AG04450 (cell line): ENCODE results near the gene SEMA4A. TPM values are rescaled to one million over a fixed set of nuclear protein-coding genes. Genes with fewer than 3 reads are reported as not detected.
"Not testable (repeated sequence)": the region's sequence is repeated elsewhere in the genome, so short reads cannot be mapped to it uniquely, and the experiment has no call there.

Source experiments
- CTCF ChIA-PET: fragments of 300-600, 350-600 bp; formaldehyde crosslinking; extraction: SDS; loops from one replicate; lab custom pipeline; 2022; ENCODE audit warnings: antibody characterized with exemption, inconsistent platforms; lab: Charles Lee
- POLR2A ChIA-PET: fragments of 350-600 bp; formaldehyde crosslinking; extraction: SDS; loops from one replicate; lab custom pipeline; 2021; ENCODE audit warnings: antibody characterized with exemption, inconsistent platforms; lab: Yijun Ruan, JAX
- DNase-seq: peaks from one replicate; pipeline ENCODE4 v3.0.0-alpha.2; 2011; ENCODE audit warnings: low read depth, low spot score
- H3K27ac ChIP-seq: one replicate; pipeline ENCODE4 v1.5.1; 2012; ENCODE audit warnings: low read depth, low read length, control low read depth
- H3K27me3 ChIP-seq: one replicate; pipeline ENCODE4 v1.6.0; 2012; ENCODE audit warnings: low read length; ENCODE audit not compliant: control insufficient read depth, insufficient read depth
- H3K4me3 ChIP-seq: 2 replicates; pipeline ENCODE4 v1.5.1; 2011; ENCODE audit warnings: mild to moderate bottlenecking, low read depth, low read length, control low read depth
- H3K9me3 ChIP-seq: 2 replicates; pipeline ENCODE4 v1.5.1; 2012; ENCODE audit warnings: low read length; ENCODE audit not compliant: control insufficient read depth, insufficient read depth
- CTCF ChIP-seq: IDR thresholded peaks from 2 replicates; pipeline ENCODE4 v1.5.1; 2011; ENCODE audit warnings: low read depth, low read length, control low read depth, inconsistent platforms
- polyA plus RNA-seq: library from polyadenylated mRNA; depleted of rRNA; stranded (reverse); fragments of >200 nt; gene quantifications from 2 replicates; pipeline ENCODE4 v1.2.3, GENCODE V29; 2011

SEMA4A gene
- polyA plus RNA-seq, 1 experiment: 0.60 TPM

DNA sequence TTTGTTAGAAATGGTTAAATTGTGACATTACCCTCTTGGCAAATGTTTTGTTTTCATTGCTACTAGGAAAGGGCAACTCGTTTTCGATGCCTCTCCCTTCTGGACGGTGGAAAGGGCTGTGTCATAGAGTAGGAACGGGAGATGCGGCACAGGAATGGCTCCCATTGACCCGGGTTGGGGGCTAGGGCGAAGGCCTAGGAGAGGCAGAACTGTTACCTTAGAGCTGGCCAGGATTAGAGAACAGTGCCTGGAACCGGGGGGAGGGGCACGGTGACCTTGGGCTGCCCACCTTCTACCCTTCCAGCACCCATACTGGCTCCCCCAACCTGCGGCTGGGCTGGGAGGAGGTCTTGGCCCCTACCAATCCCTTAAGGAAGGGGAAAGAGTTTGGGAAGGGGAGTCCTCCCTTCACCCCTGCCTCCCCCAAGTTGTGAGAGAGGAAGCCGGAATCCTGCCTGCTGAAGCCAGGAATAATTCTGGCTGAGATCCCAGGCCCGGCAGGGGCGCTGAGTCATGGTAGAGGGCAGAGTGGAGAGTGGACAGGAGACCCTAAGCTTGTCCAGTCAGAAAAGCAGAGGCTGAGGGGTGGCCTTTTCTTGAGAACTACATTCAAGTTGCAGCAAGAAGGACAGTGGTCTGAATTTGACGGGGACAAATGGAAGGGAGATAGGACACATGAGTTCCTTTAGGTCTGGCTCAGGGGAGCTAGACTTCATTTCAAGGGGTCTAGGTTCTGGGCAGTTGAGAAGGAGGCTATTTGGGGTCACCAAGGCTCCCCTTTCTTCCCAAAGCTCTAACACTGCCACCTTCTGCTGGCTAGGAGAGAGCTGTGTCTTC lies 30.6 kb upstream of the SEMA4A start:
- Histone ChIP-seq H3K27me3 (no peaks in the 10 kb centered on the region), H3K9me3 (no peaks in the 10 kb centered on the region), H3K4me3 (peak overlapping the region; percentile 52), H3K27ac (peak overlapping the region; percentile 99)
- POLR2A ChIA-PET: interaction anchor here (0.8 to 2.4 kb wide), 7 partner anchors 8 to 90 kb away, joined by 3 to 25 read pairs (median 5); partner anchors contain the start of genes LMNA, MEX3A and PMF1
- TF ChIP-seq CTCF: no peak
- DNase-seq: no peak
- CTCF ChIA-PET: interaction anchor here (1.2 to 32.7 kb wide), 5 partner anchors 9 to 102 kb away, joined by 3 to 682 read pairs (median 4); no protein-coding TSS in a partner anchor

DNA sequence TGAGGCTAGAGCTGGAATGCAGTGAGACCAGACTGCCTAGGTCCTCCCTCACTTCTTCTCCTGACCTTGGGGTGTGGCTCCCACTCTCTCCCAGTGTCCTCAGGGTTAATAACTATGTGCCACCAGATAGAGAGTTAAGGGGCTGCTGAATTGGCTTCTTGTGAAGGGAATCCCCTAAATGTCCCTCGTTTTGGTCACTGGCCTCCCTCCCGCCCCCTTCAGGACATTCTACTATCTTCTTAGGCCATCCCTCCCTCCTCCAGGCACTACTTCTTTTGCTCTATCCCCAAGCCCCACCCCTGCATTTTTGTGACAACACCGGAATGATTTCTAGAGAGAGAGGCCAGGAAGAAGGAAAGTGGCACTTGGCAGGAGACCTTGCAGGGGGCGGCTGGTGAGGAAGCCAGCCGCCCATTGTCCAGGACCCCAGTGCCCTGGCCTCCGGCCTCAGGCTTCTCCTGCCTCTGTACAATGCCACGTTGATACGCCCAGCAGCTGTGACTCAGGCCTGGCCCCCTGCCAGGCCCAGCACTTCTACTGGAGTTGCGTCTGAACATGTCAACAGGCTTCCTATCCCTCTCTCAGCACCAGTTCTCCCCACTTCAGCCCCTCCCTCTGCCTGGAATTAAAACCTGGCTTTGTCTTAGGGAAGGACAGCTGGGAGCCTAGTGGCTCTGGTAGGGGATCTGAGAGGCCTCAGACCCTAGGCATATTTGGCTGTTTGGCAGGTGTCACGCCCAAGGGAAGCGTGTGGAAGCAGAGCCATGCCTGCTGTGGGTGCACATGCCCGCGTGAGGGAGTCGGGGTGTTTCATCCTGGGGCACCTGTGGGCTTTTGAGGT lies 29.8 kb upstream of the SEMA4A start:
- ChIA-PET POLR2A (interaction anchor here (0.6 to 2.4 kb wide), 7 partner anchors 9 to 89 kb away, joined by 4 to 25 read pairs (median 5); partner anchors contain the start of genes LMNA and PMF1), CTCF (interaction anchor here (1.2 to 32.7 kb wide), 4 partner anchors 10 to 57 kb away, joined by 3 to 682 read pairs (median 4); no protein-coding TSS in a partner anchor)
- no peaks in the 10 kb centered on the region for H3K27me3 ChIP-seq
- peak; percentile 95 for DNase-seq
- peak overlapping the region; percentile 52 for H3K4me3 ChIP-seq
- H3K9me3 ChIP-seq: no peaks in the 10 kb centered on the region
- TF ChIP-seq CTCF: peak; percentile 43
- H3K27ac ChIP-seq: peak overlapping the region; percentile 99

GRCh38 chr1:156124557-156125483 lies 28.6 kb upstream of the SEMA4A start:
- H3K4me3 ChIP-seq: no peak overlapping the region
- DNase-seq: no peak
- no peaks in the 10 kb centered on the region for H3K27me3 ChIP-seq
- H3K9me3 ChIP-seq: no peaks in the 10 kb centered on the region
- no peak for TF ChIP-seq CTCF
- ChIA-PET POLR2A (interaction anchor here (5.8 kb wide), 1 partner anchor 11 kb away, joined by 125 read pairs; the partner anchor contains the start of gene LMNA), CTCF (interaction anchor here (32.7 kb wide), 1 partner anchor 27 kb away, joined by 682 read pairs; no protein-coding TSS in a partner anchor)
- H3K27ac ChIP-seq: peak overlapping the region; percentile 99

GRCh38 chr1:156125544-156125943 lies 27.8 kb upstream of the SEMA4A start:
- H3K4me3 ChIP-seq, DNase-seq, H3K27me3 ChIP-seq, H3K9me3 ChIP-seq: not testable (repeated sequence)
- ChIA-PET CTCF (interaction anchor here (32.7 kb wide), 1 partner anchor 28 kb away, joined by 682 read pairs; no protein-coding TSS in a partner anchor), POLR2A (interaction anchor here (5.8 kb wide), 1 partner anchor 12 kb away, joined by 125 read pairs; the partner anchor contains the start of gene LMNA)
- peak overlapping the region; percentile 99 for H3K27ac ChIP-seq
